K562 (cell line): Measurements from ENCODE around the gene CCNL1. TPM values are rescaled to one million over a fixed set of nuclear protein-coding genes. Genes with fewer than 3 reads are reported as not detected.
A peak's percentile ranks its signal among the peaks of the same experiment; 100 is the strongest.

Experiments used
- ARNT ChIP-seq, 2 experiments: fragments of 450-650 bp; IDR thresholded peaks; 2 replicates each; pipeline ENCODE4 v1.6.1; 2016; ENCODE audit warnings: mild to moderate bottlenecking in 1 of 2
- CXXC5 ChIP-seq: fragments of 250-450 bp; sonication (Bioruptor Pico); IDR thresholded peaks from 2 replicates; pipeline ENCODE4 v1.8.0; 2022; ENCODE audit warnings: inconsistent platforms, mild to moderate bottlenecking, moderate library complexity
- KLF1 ChIP-seq: fragments of 450-650 bp; IDR thresholded peaks from 2 replicates; pipeline ENCODE4 v1.6.1; 2016; ENCODE audit warnings: missing genetic modification characterization, missing compliant biosample characterization
- NR2C1 ChIP-seq, 2 experiments: fragments of 450-650 bp; IDR thresholded peaks; 2 replicates each; pipeline ENCODE4 v1.6.1; 2017; ENCODE audit warnings: mild to moderate bottlenecking in 2 of 2, antibody characterized with exemption in 1 of 2, inconsistent platforms in 1 of 2, missing compliant biosample characterization in 1 of 2, missing genetic modification characterization in 1 of 2
- PTRF ChIP-seq: fragments of 450-650 bp; IDR thresholded peaks from 2 replicates; pipeline ENCODE4 v1.6.1; 2016; ENCODE audit warnings: mild to moderate bottlenecking, missing genetic modification characterization, missing compliant biosample characterization
- RAD51 ChIP-seq: fragments of 450-650 bp; IDR thresholded peaks from 2 replicates; pipeline ENCODE4 v1.7.1; 2016; ENCODE audit warnings: low read depth, mild to moderate bottlenecking, borderline replicate concordance
- RBBP5 ChIP-seq: fragments of 200-600 bp; sonication (generic); IDR thresholded peaks from 2 replicates; pipeline ENCODE4 v1.6.1; 2012; ENCODE audit warnings: borderline replicate concordance, mild to moderate bottlenecking, low read length, control low read depth, inconsistent platforms; ENCODE audit not compliant: insufficient read depth, poor library complexity, severe bottlenecking
- RBM34 ChIP-seq: fragments of 200-400 bp; formaldehyde crosslinking; IDR thresholded peaks from 2 replicates; pipeline ENCODE4 v1.6.1; 2018; ENCODE audit warnings: low read length, borderline replicate concordance; ENCODE audit not compliant: insufficient read depth
- SIX5 ChIP-seq, 2 experiments: IDR thresholded peaks; 2 replicates each; pipeline ENCODE4 v1.6.1; 2011; ENCODE audit warnings: low read length in 2 of 2, borderline replicate concordance in 1 of 2, low read depth in 1 of 2, mild to moderate bottlenecking in 1 of 2, moderate library complexity in 1 of 2; ENCODE audit not compliant: insufficient read depth in 1 of 2
- SMAD4 ChIP-seq: fragments of 250-450 bp; sonication (Bioruptor Pico); conservative IDR thresholded peaks from 2 replicates; pipeline ENCODE4 v1.8.0; 2021; ENCODE audit warnings: inconsistent platforms, mild to moderate bottlenecking, moderate library complexity
- SNIP1 ChIP-seq: fragments of 450-650 bp; IDR thresholded peaks from 2 replicates; pipeline ENCODE4 v1.7.1; 2017; ENCODE audit warnings: low read depth, mild to moderate bottlenecking
- SOX6 ChIP-seq: fragments of 450-650 bp; IDR thresholded peaks from 2 replicates; pipeline ENCODE4 v1.6.1; 2014; ENCODE audit warnings: mild to moderate bottlenecking
- SRSF1 ChIP-seq: fragments of 200-400 bp; formaldehyde crosslinking; IDR thresholded peaks from 2 replicates; pipeline ENCODE4 v1.6.1; 2017; ENCODE audit warnings: mild to moderate bottlenecking, low read depth, low read length, moderate library complexity
- TAL1 ChIP-seq: fragments of 450-650 bp; IDR thresholded peaks from 2 replicates; pipeline ENCODE4 v1.6.1; 2016; ENCODE audit warnings: mild to moderate bottlenecking
- TEAD4 ChIP-seq, 2 experiments: sonication (generic) in 1 of 2; formaldehyde crosslinking in 1 of 2; IDR thresholded peaks; 2 replicates each; pipeline versions ENCODE4 v1.6.1 to v1.8.0; 2012 to 2022; ENCODE audit warnings: borderline replicate concordance in 1 of 2, inconsistent platforms in 1 of 2, low read length in 1 of 2, mild to moderate bottlenecking in 1 of 2, missing genetic modification reagents in 1 of 2
- ZNF121 ChIP-seq: sonication (generic); formaldehyde crosslinking; conservative IDR thresholded peaks from 2 replicates; pipeline ENCODE4 v1.8.0; 2022; ENCODE audit warnings: missing genetic modification reagents
- ZNF311 ChIP-seq: fragments of 250-450 bp; sonication (Bioruptor Pico); IDR thresholded peaks from 2 replicates; pipeline ENCODE4 v1.4.0; 2020; ENCODE audit warnings: mild to moderate bottlenecking, moderate library complexity
- ZNF785 ChIP-seq: fragments of 250-450 bp; sonication (Bioruptor Pico); IDR thresholded peaks from 2 replicates; pipeline ENCODE4 v1.4.0; 2020; ENCODE audit warnings: mild to moderate bottlenecking
- polyA plus RNA-seq, 8 experiments: library from polyadenylated mRNA; depleted of rRNA in 4 of 8; stranded (reverse) in 5 of 8; unstranded in 3 of 8; fragments of >200 nt; fragmentation: Nextera tagmentation in 2 of 8; fragmentation: Illumina TruSeq in 1 of 8; extraction: Ambion mirVana in 2 of 8; extraction: Trizol in 1 of 8; gene quantifications; 2 replicates each; pipeline versions ENCODE4 v1.2.1 to v1.2.3, GENCODE V29; 2011 to 2014; ENCODE audit warnings: inconsistent platforms in 1 of 8, missing spikeins in 1 of 8
- total RNA-seq, 7 experiments: library from RNA; depleted of rRNA in 6 of 7; stranded (reverse); fragments of >200 nt in 6 of 7; fragmentation: Illumina TruSeq in 2 of 7; extraction: Trizol in 2 of 7; gene quantifications; 2 replicates each; pipeline versions ENCODE4 v1.2.1 to v1.2.3, GENCODE V29; 2011 to 2021; ENCODE audit warnings: low replicate concordance in 1 of 7
- TF ChIP-seq, protein P1 (sequence below): fragments of 200-800 bp; sonication (Bioruptor generic); IDR thresholded peaks from 2 replicates; pipeline ENCODE4 v1.6.1; 2017; ENCODE audit warnings: missing genetic modification characterization, missing compliant biosample characterization

CCNL1 gene
- total and polyA plus RNA-seq, 9 of the 15 experiments (the other 6 are each of a cell fraction or from before 2014, with no cell fraction given), result 16.1 to 186 (median 132) TPM

DNA sequence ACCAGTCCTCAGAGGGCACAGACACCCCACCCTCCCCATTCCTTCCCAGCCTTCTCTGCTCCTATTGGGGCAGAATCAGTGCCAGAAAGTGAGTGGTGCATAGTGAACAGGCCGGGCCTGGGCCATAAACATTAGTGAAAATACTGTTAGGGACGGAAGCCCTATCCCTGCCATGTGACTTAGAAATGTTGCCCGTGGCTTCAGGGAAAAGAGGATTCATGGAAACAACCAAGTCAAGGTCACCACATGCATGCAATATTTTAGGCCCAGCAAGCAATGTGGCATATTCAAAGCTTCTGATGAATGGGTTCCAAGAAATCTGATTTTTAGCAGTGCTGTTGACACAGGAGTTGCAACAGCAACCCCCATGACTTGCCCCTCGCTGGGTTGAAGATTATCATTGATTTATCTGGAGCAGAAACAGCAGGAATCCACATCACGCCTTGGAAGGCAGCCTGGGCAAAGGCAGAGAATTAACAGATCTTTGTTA, 52.3 kb downstream of the CCNL1 start (continued):
- TF ChIP-seq ZNF785 (CRISPR knock-in tag) (no peak), ZNF121 (CRISPR knock-in tag) (no peak), SNIP1 (no peak), SMAD4 (peak; percentile 95), TEAD4 (IDR thresholded peaks at IDR 0.05; ENCODE audit: low read length) (peak; percentile 79; the same call in 1 of the 2 replicates), TEAD4 (CRISPR knock-in tag; IDR thresholded peaks at IDR 0.05; ENCODE audit: borderline replicate concordance) (no peak), RAD51 (0 out of 2 replicates have a peak, but pooled peaks have one; percentile 39), ZNF311 (CRISPR knock-in tag) (0 out of 2 replicates have a peak, but pooled peaks have one; percentile 42), ARNT (IDR thresholded peaks at IDR 0.05) (peak in 1 of 2 experiments; percentile 62; a peak in 1 of 4 replicates), RBM34 (no peak), SOX6 (peak; percentile 83), PTRF (0 out of 2 replicates have a peak, but pooled peaks have one; percentile 13), KLF1 (tag) (0 out of 2 replicates have a peak, but pooled peaks have one; percentile 19), TAL1 (peak; percentile 68), SRSF1 (no peak), NR2C1 (IDR thresholded peaks at IDR 0.05) (no peak), NR2C1 (tag; IDR thresholded peaks at IDR 0.05) (peak; percentile 82), CXXC5 (peak; percentile 85), RBBP5 (no peak), SIX5 (IDR thresholded peaks at IDR 0.05; ENCODE audit: borderline replicate concordance in 1 of 2, insufficient read depth in 1 of 2, low read depth in 1 of 2, low read length in 2 of 2) (no peak)
- TF ChIP-seq, protein P1, sequence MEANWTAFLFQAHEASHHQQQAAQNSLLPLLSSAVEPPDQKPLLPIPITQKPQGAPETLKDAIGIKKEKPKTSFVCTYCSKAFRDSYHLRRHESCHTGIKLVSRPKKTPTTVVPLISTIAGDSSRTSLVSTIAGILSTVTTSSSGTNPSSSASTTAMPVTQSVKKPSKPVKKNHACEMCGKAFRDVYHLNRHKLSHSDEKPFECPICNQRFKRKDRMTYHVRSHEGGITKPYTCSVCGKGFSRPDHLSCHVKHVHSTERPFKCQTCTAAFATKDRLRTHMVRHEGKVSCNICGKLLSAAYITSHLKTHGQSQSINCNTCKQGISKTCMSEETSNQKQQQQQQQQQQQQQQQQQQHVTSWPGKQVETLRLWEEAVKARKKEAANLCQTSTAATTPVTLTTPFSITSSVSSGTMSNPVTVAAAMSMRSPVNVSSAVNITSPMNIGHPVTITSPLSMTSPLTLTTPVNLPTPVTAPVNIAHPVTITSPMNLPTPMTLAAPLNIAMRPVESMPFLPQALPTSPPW (CRISPR knock-in tag), result no peak; the same call in 1 of the 2 replicates
